CD4-positive, alpha-beta T cell treated with Interleukin-12 subunit alpha and Interleukin-12 subunit beta, for 1 hour (primary cell): Measurements from ENCODE around the gene P4HA2.

Source experiments
- DNase-seq: peaks from one replicate; pipeline ENCODE4 v3.0.0-alpha.2; 2020

Gene P4HA2

GRCh38 chr5:132264546-132265335 is 37.1 kb upstream of the P4HA2 start:
- no peak for DNase-seq

GRCh38 chr5:132263548-132264261 is 36.1 kb upstream of the P4HA2 start:
- DNase-seq: no peak

- DNase-seq: no peak
These were observed 35.4 kb upstream of the P4HA2 start for GRCh38 chr5:132262882-132263547.

- DNase-seq: no peak
These were observed 34.5 kb upstream of the P4HA2 start for GRCh38 chr5:132261881-132262845.

GRCh38 chr5:132260714-132261551 is 33.3 kb upstream of the P4HA2 start:
- DNase-seq: no peak

GRCh38 chr5:132260051-132260450 is 32.4 kb upstream of the P4HA2 start:
- no peak for DNase-seq

- no peak for DNase-seq
These were observed 31.6 kb upstream of the P4HA2 start for GRCh38 chr5:132259069-132259851.

GRCh38 chr5:132258102-132259068 is 30.7 kb upstream of the P4HA2 start:
- DNase-seq: no peak

- no peak for DNase-seq
These were observed 29.8 kb upstream of the P4HA2 start, which contains the start of gene PDLIM4 for GRCh38 chr5:132257131-132258101. PDLIM4 (plus strand) TSS chr5:132257696; CDS start chr5:132257735, 39 bp downstream.

- DNase-seq: no peak
These were observed 29.1 kb upstream of the P4HA2 start for GRCh38 chr5:132256783-132257130.

GRCh38 chr5:132256086-132256782 is 28.6 kb upstream of the P4HA2 start:
- no peak for DNase-seq

GRCh38 chr5:132254321-132254977 is 26.8 kb upstream of the P4HA2 start:
- no peak for DNase-seq

GRCh38 chr5:132253452-132254320 is 26.0 kb upstream of the P4HA2 start:
- DNase-seq: no peak

GRCh38 chr5:132253008-132253441 is 25.4 kb upstream of the P4HA2 start:
- DNase-seq: no peak

GRCh38 chr5:132251220-132251725 is 23.6 kb upstream of the P4HA2 start:
- DNase-seq: no peak

- DNase-seq: no peak
These were observed 22.9 kb upstream of the P4HA2 start for GRCh38 chr5:132250547-132250946.
